Measurements from ENCODE around the gene HIF3A. TPM values are rescaled to one million over a fixed set of nuclear protein-coding genes. Genes with fewer than 3 reads are reported as not detected.
"Not testable (repeated sequence)": the region's sequence is repeated elsewhere in the genome, so short reads cannot be mapped to it uniquely, and the experiment has no call there.

Gene HIF3A
- total RNA-seq, 4 donors from 2014 or later, result 5.9 to 29.2 (median 13.9) TPM

DNA sequence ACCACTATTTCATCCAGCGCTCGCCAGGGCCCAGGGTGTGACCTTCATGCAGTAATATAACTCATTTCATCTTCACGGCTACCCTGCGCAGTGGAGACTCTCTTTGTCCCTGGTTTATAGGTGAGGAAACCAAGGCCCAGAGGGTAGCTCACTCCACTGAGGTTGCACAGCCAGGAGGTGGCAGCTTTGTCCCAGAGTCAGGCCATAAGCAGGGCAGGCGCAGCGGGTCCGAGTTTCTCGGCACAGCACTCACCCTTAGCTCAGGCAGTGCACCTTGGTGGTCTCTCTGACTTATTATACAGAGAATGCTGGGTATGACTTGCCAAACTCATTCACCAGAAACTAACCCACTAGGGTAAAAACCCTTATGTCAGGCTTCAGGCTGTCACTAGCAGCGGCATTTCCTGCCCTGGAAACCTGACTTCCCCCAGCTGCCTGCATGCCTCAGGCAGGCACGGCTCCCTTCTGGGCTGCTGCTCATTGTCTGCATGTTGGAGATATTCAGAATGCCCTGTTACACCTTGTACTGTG, 74.6 kb downstream of the HIF3A start:
- DNase-seq (no peak), ATAC-seq (no peak)
- in situ Hi-C loops (cut with MboI; ENCODE audit: low sequenced_read_pairs in 4 of 4) (no loop called here), intact Hi-C loops (cut with DNase I; ENCODE audit: low total_unique reads) (no loop called here)
- Histone ChIP-seq H3K27ac (no peak overlapping the region), H3K4me1 (peaks cover 17% of the 10 kb centered on the region in 2 donors), H3K36me3 (peaks cover 0 to 2% of the 10 kb centered on the region in 2 donors), H3K27me3 (no peaks in the 10 kb centered on the region), H3K4me3 (no peak overlapping the region), H3K9me3 (no peaks in the 10 kb centered on the region)
- TF ChIP-seq POLR2A (IDR thresholded peaks at IDR 0.05), result no peak
- TF ChIP-seq, protein P1, sequence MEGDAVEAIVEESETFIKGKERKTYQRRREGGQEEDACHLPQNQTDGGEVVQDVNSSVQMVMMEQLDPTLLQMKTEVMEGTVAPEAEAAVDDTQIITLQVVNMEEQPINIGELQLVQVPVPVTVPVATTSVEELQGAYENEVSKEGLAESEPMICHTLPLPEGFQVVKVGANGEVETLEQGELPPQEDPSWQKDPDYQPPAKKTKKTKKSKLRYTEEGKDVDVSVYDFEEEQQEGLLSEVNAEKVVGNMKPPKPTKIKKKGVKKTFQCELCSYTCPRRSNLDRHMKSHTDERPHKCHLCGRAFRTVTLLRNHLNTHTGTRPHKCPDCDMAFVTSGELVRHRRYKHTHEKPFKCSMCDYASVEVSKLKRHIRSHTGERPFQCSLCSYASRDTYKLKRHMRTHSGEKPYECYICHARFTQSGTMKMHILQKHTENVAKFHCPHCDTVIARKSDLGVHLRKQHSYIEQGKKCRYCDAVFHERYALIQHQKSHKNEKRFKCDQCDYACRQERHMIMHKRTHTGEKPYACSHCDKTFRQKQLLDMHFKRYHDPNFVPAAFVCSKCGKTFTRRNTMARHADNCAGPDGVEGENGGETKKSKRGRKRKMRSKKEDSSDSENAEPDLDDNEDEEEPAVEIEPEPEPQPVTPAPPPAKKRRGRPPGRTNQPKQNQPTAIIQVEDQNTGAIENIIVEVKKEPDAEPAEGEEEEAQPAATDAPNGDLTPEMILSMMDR (IDR thresholded peaks at IDR 0.05 in 4 of 5, conservative IDR thresholded peaks at IDR 0.05 in 1 of 5), result no peak

DNA sequence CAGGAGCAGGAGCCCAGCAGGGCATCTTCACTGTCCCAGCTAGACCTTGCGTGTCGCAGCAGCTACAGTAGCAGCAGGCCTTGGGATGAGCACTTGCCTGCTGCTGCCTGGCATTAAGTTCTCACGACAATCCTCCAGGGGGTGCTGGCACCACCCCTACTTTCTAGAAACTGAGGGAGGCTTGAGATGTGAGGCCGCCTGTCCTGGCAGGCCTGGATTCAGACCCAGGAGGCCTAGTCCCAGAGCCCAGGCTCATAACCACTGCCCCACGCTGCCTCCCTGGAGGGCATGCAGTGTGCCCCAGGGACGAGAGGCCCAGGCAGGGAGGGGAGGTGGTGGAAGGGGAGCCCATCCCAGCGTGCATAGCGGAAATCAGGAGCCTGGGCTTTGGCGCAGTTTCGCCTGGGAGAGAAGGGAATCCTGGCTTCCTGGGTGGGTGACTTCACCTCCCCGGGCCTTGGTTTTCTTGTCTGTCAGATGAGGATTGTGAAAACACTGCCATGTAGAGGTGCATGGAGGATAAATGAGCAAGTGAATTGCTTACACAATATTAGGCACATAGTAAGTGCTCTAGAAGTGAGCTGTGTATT, 76.2 kb downstream of the HIF3A start:
- Histone ChIP-seq H3K9me3 (no peaks in the 10 kb centered on the region), H3K27me3 (no peaks in the 10 kb centered on the region), H3K4me3 (no peak overlapping the region), H3K27ac (peak overlapping the region in 3 of 4 donors; percentile 46 to 58 (median 52)), H3K4me1 (peaks cover 24 to 28% of the 10 kb centered on the region in 2 donors), H3K36me3 (peaks cover 0 to 13% of the 10 kb centered on the region in 2 donors)
- no peak for DNase-seq
- no peak for TF ChIP-seq POLR2A (IDR thresholded peaks at IDR 0.05)
- TF ChIP-seq, protein P1 (IDR thresholded peaks at IDR 0.05 in 4 of 5, conservative IDR thresholded peaks at IDR 0.05 in 1 of 5), result no peak
- no peak for ATAC-seq
- intact Hi-C loops (cut with DNase I; ENCODE audit: low total_unique reads) (no loop called here), in situ Hi-C loops (cut with MboI; ENCODE audit: low sequenced_read_pairs in 4 of 4) (no loop called here)

DNA sequence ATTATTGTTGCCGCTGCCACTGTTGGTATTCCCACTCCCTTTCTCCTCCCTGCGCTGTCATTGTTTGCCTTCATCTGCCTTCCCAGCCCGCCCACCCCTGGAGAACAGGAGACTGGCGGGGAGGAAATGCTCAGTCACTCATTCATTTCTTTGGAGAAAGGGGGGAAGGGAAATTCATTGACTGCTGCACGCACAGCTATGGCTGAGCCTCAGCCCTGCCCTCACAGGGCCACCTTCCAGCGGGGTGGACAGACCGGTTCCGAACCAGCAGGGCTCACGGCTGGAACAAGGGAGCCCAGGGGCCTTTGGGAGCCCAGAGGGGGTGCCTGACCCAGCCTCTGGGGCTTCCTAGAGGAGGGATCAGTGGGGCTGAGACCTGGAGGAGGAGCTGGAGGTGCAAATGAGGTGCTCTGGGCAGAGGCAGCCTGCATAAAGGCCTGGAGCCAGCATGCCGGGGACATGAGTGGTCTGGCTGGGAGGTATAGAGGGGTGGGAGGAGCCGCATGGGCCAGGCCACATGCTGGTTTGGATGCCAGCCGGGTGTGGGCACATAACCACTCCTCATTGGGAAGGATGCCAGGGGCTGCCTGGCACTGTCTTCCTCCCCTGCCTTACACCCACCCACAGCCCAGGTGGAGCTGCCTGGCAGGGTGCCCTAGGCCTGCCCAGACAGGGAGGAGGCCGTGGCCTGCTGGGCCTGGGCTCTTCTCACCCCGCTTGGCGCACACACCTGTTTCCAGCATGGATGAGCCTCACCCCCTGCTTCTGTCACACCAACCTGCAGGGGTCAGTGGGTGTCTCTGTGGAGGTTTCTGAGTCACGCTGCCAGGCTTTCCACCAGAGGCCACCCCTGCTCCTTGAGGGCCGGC, 76.9 kb downstream of the HIF3A start:
- in situ Hi-C loops (cut with MboI; ENCODE audit: low sequenced_read_pairs in 4 of 4), result no loop called here
- DNase-seq, result peak in 1 of 2 donors; percentile 61
- peak in 1 of 2 donors; percentile 32 for ATAC-seq
- no peaks in the 10 kb centered on the region for H3K9me3 ChIP-seq
- no peak overlapping the region for H3K4me3 ChIP-seq
- peaks cover 0 to 13% of the 10 kb centered on the region in 2 donors for H3K36me3 ChIP-seq
- no peak for TF ChIP-seq POLR2A (IDR thresholded peaks at IDR 0.05)
- TF ChIP-seq, protein P1 (IDR thresholded peaks at IDR 0.05 in 4 of 5, conservative IDR thresholded peaks at IDR 0.05 in 1 of 5), result no peak
- intact Hi-C loops (cut with DNase I; ENCODE audit: low total_unique reads), result no loop called here
- no peaks in the 10 kb centered on the region for H3K27me3 ChIP-seq
- H3K4me1 ChIP-seq, result peaks cover 31 to 35% of the 10 kb centered on the region in 2 donors
- peak overlapping the region; percentile 46 to 65 (median 55) for H3K27ac ChIP-seq

DNA sequence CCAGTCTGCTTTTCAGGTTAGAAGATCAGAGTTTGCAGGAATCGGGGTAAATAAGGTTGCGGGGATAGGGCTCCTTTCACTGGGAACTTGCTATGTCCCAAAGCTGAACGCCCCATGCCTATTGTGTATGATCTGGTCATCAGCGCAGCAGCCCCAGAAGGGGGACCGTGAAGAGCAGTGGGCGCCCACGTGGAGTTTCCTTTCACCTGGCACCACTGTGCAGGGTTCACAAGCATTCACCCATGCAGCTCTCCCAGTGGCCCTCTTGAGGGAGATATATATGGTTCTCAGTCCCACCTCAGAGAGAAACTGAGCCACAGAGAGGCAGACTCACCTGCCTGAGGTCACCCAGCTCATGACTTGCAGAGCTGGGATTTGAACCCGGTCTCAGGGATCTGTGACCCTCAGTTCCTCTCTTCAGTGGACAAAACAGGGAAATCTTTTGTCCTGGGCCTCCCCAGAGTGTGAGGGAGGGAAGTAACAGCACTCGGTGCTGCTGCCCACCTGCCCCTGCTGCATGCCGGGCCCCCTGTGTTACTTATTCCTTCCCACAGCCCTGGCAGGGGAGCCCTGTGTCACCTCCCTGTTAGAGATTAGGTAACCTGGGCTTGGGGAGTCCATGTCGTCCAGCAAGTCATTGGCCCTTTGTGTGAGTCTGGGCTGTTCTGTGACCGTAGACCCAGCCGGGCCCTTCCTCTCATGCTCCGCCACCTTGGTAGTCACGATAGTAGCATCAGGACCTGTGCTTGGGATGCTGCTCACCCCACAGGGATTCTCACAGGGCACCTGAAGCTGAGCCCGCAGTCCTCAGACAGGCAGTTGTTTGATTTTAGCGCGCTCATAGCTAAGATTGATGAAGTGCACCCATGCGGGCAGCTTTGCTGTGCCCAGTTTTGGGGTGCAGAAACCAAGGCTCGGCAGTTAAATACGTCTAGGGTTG, 78.0 kb downstream of the HIF3A start:
- H3K27ac ChIP-seq, result peak overlapping the region; percentile 46 to 65 (median 55)
- intact Hi-C loops (cut with DNase I; ENCODE audit: low total_unique reads), result no loop called here
- peaks cover 42 to 43% of the 10 kb centered on the region in 2 donors for H3K4me1 ChIP-seq
- in situ Hi-C loops (cut with MboI; ENCODE audit: low sequenced_read_pairs in 4 of 4), result no loop called here
- peaks cover 0 to 13% of the 10 kb centered on the region in 2 donors for H3K36me3 ChIP-seq
- no peak overlapping the region for H3K4me3 ChIP-seq
- H3K9me3 ChIP-seq, result no peaks in the 10 kb centered on the region
- DNase-seq (no peak), ATAC-seq (no peak)
- no peak for TF ChIP-seq POLR2A (IDR thresholded peaks at IDR 0.05)
- TF ChIP-seq, protein P1 (IDR thresholded peaks at IDR 0.05 in 4 of 5, conservative IDR thresholded peaks at IDR 0.05 in 1 of 5), result no peak
- no peaks in the 10 kb centered on the region for H3K27me3 ChIP-seq

DNA sequence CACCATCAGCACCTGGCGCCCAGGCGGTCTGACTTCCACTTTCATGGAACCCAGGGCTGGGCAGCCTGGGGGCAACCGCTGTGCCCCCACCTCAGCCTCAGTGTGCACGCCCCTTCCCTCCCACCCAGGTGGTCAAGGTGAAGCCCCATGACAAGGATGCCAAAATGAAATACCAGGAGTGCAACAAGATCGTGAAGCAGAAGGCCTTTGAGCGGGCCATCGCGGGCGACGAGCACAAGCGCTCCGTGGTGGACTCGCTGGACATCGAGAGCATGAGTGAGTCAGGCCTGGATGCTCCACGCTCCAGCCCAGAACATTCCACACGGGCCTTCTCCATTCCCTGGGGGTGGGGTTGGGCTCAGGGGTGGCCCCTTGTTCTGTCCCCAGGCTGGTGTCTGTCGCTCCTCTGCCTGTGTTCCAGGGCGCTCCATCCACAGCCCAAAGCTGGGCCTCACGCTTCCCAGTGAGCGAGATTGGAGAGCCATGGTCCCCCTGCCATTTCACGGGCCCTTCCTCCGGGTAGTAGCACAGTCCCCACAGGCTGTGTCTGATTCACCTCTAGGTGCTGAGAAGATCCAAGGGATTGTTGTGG, 78.7 kb downstream of the HIF3A start:
- intact Hi-C loops (cut with DNase I; ENCODE audit: low total_unique reads); H3K9me3 ChIP-seq; H3K27ac ChIP-seq; in situ Hi-C loops (cut with MboI; ENCODE audit: low sequenced_read_pairs in 4 of 4); DNase-seq; ATAC-seq; H3K27me3 ChIP-seq; H3K4me3 ChIP-seq: not testable (repeated sequence)
- peaks cover 0 to 13% of the 10 kb centered on the region in 2 donors for H3K36me3 ChIP-seq
- H3K4me1 ChIP-seq, result peaks cover 49 to 50% of the 10 kb centered on the region in 2 donors
